LNCaP clone FGC (cell line): ENCODE data around the gene CCDC102A.

ENCODE experiments used
- DNase-seq: peaks from one replicate; pipeline ENCODE4 v3.0.0-alpha.2; 2011; ENCODE audit warnings: low read depth
- H3K4me3 ChIP-seq: 2 replicates; pipeline ENCODE4 v1.5.1; 2011; ENCODE audit warnings: mild to moderate bottlenecking, low read depth, low read length, control low read depth
- CTCF ChIP-seq: IDR thresholded peaks from 2 replicates; pipeline ENCODE4 v1.5.1; 2012; ENCODE audit warnings: mild to moderate bottlenecking; ENCODE audit not compliant: control insufficient read depth, insufficient read depth; ENCODE audit errors: extremely low read depth

The CCDC102A gene

DNA sequence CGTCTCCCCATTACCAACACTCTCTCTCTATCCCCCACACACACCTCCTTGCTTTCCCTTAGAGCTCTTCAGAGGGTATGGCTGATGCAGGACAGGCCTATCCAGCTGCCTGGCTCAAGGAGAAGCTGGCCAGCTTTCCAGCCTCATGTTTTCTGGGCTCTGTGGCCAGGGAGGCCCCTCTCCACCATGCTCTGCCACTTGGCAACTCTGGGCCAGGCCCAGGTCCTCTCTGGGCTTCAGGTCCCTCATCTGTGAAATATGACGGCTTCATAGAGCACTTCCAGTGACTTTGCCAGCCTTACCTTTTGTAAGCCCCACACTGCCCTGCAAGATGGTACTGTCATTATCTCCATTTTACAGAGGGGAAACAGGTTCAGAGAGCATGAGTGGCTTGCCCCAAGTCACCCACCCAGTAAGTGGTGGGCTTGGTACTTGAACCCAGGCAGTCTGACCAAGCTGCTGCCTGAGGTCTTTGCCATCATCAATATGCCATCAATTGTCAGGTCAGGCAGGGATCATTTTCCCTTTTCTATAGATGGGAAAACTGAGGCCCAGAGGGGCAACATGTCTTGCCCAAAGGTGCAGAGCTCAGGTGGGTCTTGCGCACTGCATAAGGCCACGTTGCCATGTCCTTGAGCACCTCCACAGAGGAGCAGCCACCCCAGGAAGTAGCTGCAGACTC is 5.5 kb upstream of the CCDC102A start:
- no peak overlapping the region for H3K4me3 ChIP-seq
- no peak for DNase-seq
- no peak for TF ChIP-seq CTCF

DNA sequence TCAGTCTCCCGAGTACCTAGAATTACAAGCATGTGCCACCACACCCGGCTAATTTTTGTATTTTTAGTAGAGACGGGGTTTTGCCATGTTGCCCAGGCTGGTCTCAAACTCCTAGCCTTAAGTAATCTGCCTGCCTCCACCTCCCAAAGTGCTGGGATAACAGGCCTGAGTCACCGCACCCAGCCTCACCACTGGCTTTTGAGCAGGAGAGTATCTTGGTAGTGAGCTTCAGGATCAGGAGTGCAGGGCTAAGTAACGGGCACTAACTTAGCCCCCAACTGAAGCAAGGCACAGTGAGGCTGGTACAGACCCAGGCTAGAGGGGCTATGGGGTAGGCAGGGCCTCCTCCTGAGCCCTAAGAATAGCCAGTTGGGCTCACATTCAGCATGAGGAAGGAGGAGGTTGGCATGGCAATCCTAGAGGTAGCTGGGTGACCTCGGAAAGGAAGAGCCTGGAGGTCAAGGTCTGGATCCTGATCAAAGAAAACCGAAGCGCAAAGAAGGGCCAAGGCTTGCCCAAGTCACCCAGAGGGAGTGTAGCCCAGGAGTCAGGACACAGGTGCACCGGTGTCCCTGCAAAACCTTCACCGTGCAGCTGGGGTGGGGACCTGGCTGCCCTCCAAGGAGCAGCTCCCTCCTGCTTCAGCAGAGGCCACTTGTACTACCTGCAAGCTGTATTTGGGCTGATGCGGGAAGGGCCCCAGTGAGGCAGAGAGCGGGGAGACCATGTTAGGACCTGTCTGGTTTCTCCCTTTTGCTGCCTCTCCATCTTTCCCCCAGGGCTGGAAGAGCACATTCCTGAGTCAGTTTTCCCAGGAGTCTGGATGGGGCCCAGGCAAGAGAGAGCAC is 4.8 kb upstream of the CCDC102A start:
- no peak for DNase-seq
- no peak overlapping the region for H3K4me3 ChIP-seq
- TF ChIP-seq CTCF = no peak

DNA sequence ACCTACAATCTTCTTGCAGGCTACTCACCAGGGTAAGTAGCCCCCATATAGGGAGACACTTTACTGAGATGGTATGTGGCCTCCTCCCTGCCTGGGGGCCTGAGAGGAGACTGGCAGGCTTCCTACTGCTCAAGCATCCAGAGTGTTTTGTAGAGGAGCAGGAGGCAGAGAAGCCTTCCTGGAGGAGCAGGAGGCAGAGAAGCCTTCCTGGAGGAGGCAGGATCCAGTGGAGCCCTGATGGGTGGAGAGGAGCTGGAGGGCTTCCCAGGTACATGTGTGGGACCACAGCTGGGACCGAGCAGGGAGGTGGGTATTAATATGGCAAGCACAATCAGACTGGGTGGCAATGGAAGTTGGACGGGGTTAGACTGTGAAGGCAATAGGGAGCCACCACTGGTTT is 4.0 kb upstream of the CCDC102A start:
- H3K4me3 ChIP-seq = no peak overlapping the region
- no peak for TF ChIP-seq CTCF
- DNase-seq = no peak

- no peak overlapping the region for H3K4me3 ChIP-seq
- no peak for TF ChIP-seq CTCF
- DNase-seq = no peak
Measured at GRCh38 chr16:57539072-57539796, 2.9 kb upstream of the CCDC102A start.

DNA sequence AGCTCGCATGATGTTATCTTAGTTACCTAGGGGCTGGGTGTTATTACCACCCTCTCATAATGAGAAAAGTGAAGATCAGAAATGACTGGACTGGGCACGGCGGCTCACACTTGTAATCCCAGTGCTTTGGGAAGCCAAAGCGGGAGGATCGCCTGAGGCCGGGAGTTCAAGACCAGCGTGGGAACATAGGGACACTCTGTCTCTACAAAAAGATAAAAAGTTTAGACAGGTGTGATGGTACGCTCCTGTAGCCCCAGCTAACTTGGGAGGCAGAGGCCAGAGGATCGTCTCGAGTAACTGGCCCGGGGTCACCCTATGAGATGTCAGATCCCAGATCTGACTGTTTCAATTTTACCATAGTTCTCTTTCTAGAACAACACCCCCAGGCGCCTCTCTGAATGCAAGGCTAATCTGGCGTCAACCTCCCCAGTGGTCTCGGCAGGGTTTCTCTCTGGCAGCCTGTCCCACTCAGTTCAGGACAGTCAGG is 1.9 kb upstream of the CCDC102A start:
- no peak for DNase-seq
- TF ChIP-seq CTCF = no peak
- no peak overlapping the region for H3K4me3 ChIP-seq

GRCh38 chr16:57537581-57538234 is 1.3 kb upstream of the CCDC102A start:
- no peak for TF ChIP-seq CTCF
- no peak for DNase-seq
- H3K4me3 ChIP-seq = no peak overlapping the region
